GM19025 (cell line): Measurements from ENCODE around the gene JAK1.
"Not testable (repeated sequence)": the region's sequence is repeated elsewhere in the genome, so short reads cannot be mapped to it uniquely, and the experiment has no call there.

Source experiments
- ATAC-seq: cut with Tn5 transposase; IDR thresholded peaks from one replicate; pipeline ENCODE4 v1.9.1; 2021; ENCODE audit warnings: mild to moderate bottlenecking, low read depth, moderate library complexity; ENCODE audit not compliant: unreplicated experiment

JAK1 gene

DNA sequence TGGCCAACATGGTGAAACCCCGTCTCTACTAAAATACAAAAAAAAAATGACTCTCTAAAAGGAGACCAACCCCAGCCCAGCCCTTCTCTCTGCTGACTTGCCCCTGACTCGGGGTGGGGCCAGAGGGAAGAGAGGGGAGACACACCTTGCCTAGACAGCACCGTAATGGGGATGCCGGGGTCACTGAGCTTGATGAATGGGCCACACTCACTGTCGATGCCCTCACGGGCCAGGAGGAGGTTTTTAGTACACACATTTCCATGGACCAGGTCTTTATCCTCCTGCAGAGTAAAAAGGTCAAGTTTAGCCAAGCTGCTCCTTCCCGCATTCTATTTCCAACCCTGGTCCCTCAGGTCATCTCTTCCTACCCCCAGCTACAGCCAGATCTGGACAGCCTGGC is 121.7 kb downstream of the JAK1 start:
- no peak for ATAC-seq

DNA sequence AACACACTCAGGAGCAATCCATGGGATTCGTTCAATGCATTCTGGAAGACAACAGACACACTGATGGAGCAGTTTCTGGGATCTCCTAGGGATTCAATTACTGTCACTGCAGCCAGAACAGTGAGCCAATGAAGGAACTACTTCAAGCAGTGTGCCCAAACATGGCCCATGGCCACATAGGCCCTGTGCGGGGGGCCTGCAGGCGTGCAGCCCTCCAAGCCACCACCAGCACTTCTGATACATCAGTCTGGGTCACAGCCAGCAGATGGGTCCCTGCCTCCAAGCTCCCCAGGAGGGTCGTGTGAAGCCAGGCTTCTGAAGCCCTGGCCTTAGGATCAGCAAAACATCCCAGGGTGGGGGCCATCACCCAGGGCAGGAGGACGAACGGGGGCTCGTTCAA is 122.2 kb downstream of the JAK1 start:
- no peak for ATAC-seq

DNA sequence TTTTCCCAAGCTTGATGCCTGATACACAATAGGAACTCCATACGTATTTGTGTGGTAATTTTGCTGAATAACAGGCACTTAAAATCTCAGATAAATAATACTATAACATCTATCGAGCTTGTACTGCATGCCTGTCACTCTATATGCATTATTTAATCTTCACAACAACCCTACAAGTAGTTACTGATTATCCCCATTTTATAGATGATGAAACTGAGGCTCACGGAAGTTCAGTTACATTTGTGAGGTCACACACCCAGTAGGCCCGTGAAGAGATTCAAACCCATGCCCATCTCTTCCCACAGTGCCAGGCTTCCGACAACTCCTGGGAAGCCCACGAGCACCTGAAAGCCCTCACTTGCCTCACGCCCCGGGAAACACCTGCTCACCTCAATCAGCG is 122.7 kb downstream of the JAK1 start:
- no peak for ATAC-seq

DNA sequence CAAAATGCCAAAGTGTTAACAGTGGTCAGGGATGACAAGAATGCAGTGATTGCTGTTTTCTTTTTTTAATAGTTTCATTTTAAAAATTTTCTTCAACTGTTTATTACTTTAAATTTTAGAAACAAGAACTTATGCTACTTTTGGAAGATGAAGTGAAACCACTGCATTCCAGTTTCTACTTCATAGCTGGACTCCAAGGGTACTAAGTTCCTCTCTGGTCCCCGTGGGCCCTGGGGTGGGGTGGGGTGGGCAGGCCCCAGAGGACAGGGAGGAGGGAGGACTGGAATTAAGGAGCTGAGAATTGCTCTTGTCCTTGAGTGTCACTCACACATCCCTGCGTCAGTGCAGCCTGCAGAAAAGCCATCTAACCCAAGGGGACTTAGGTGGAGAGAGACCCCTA is 124.1 kb downstream of the JAK1 start:
- ATAC-seq = no peak

DNA sequence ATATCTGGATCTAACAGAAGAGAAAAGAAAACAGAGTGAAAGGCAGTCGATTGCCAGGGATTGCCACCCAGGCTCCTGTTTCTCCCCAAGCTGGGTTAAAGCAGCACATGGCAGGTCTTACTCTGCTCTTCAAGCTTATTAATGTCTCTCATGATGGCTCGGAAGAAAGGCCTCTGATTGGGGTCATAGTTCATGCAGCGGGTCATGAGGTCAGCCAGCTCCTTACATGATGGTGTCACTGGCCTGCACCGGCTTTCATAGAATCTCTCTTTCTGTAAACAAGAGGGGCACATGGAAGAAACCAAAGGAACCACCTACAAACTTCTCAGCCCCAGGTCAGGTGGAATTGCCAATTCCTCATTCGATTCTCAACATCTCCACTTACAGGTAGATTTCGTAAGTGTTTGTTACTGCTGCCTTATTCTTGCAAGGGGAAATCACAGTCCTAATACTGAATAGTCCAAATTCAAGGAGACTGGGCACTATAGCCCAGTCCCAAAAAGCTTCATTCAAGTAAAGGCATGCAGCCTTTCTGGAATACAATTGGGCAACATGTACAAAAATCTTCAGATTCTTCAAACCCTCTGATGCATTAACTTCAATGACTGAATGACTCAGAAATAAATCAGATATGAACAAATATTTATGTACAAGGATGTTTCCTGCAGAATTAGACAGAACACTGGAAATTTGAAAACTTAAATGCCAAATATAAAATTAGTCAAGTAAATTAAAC is 124.9 kb downstream of the JAK1 start:
- ATAC-seq = no peak

DNA sequence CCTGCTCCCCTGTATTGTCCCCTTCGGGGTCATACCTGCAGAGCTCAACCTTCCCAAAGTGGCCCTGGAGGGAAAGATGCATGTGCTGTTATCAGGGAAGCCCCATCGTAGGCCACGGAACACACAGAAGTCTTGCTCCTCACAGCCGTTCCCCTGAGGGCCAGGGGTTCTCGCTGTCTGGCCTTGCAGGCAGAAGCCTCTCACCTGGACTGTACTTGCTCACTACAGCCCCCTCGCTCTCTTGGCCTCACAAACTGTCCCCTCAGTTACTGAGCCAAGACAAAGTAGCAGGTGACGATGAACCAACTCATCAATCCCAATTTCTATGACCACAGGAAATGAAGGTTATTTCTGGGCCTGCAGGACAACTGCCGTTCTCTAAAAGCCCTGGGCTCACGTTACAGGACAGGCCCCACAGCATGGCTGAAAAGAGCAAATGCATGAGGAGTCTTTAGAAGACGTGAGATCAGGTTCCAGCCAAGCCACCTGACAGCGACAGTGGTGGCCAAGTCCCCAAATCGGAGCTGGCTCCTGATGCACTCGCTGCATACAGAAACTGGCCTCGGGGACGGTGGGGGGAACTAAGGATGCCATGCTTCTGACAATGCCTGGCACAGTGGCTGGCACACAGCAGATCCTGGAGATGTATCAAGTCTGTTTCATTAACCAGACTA is 126.5 kb downstream of the JAK1 start:
- no peak for ATAC-seq

DNA sequence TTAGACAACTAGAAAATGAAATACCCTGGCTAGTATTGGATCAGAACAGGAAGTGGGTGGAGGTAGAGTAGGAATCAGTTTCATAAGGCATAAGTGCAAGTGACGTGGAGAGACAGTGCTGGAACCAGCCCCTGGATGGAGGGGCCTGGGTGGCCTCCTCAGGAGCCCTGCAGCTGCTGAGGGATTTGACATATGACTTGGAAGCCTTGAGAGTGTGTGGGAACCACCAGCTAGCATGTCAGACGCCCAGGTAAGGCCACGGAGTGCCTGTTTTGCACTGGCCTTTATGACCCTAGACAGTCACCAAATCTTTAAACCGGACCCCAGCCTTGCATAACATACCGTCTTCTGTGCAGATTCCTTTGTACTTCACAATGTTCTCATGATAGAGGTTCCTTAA is 127.1 kb downstream of the JAK1 start:
- ATAC-seq = no peak

DNA sequence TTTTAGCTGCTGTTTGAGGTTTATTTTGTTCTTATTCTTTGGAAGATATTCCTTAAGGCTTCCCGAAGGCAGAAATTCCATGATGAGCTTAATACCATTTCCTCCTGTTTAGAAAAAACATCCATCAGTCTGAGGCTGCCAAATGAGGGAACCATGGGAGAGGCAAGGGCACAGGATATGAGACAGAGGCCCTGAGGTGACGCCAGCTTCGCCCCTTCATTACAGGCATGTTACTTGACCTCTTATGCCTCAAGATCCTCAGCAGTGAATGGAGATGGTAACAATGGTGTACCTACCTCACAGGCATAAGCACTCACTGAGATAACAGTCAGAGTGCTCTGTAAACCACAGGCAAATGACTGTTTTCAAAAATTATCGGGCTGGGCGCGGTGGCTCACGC is 127.9 kb downstream of the JAK1 start:
- no peak for ATAC-seq

DNA sequence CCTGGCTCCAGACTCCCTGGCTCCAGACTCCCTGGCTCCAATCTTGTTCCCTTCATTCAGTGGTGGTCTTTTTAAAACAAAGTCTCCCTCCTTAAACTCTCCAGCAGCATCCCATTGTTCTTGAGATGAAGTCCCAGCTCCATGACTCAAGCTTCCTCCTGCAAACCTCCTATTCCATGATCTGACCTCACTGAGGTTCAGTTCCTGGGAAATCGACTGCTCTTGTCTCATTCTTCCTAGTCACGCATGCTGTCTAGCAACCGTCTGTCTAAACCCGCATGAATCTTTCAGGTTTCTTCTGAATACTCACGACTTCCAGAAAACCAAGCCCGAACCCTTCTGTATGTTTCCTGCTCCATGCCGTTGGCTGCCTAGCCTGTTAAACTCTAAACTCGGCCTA is 129.5 kb downstream of the JAK1 start:
- ATAC-seq = no peak

DNA sequence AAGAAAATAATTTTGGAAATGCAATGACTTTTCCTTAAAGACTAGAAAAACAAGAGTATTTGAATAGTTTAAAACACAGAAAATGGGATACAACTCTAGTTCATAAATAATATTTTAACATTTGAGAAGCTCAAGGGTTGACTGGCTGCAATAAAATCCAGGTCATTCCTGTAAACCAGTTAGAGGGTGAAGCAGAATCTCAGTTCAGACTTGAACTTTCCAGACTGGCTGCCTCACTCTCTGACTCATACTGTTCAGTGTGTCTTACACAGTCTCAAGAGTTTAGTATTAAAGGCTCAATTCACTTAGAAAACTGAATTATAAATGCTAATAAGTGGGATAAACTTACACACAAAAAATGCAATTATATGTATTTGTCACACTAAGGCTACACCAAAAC is 131.6 kb downstream of the JAK1 start:
- no peak for ATAC-seq

DNA sequence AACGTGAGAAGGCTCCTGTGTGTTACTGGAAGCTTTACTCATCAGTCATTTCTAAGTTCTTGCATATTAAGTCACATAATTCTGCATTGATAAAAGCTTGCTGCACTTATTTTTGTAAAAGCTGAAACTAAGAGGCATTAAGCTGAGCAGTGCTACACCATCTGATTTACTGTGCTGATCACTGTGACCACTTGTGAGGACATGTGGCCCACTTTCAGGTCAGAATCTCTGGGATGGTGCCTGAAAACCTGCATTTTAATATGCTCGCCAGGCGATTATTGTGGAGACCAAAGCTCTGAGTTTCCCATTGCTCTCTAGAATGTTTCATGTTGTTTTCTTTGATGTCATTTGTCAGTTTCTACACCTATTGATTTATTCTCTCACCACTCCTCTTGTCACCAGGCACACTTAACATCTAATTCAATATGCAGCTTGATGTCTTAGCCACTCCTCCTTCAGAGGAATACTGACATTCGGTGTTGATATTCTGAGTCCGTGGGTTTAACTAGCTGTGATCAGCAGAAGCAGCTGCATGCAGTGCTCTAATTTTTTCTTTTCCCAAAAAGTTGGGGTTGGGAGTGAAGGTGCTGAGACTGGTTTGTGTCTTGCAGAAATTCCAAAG is 136.2 kb downstream of the JAK1 start:
- no peak for ATAC-seq

DNA sequence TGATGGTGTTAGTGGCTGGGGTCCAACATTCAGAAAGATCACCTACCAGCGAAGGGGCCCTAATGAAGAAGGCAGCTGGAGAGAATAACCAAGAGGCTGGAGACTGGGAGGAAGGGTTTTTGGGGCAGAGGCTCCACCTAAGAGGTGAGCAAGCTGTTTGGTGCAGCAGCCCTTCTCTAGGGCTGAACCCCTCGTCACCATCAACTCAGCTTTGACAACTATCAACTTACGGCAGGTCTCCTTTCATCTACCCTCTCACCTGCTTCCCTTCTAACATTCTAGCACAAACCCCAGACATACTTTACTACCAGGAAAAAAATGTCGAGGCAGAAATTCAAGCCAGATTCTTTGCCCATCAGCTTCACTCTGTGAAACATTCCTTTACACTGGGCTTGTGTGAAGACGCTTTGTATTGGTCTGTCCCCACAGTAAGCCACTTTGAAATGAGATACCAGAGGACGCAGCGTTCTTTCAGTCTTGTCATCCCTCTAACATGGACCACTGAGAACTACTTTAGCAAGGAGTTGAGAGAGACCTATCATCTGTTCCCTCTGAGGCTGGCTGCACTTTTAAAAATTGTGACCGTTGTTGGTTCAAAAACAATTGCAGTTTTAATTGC is 136.8 kb downstream of the JAK1 start:
- no peak for ATAC-seq

DNA sequence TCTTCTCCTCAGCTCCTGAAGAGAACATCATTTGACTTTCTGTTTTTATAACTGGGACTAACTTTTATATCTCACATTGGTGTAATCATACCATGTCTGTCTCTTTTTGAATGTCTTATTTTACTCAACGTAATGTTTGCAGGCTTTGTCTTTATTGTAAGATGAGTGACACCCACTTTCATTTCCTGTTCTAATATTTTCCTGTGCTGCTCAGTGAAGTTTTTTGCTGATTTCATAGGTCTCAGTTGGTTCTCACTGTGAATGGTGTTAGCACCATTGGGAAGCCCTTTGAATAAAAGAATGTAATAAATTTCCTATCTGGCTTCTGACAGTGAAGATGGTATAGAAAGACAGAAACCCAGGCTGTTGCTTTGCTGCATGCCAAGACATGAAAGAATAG is 137.5 kb downstream of the JAK1 start:
- no peak for ATAC-seq

DNA sequence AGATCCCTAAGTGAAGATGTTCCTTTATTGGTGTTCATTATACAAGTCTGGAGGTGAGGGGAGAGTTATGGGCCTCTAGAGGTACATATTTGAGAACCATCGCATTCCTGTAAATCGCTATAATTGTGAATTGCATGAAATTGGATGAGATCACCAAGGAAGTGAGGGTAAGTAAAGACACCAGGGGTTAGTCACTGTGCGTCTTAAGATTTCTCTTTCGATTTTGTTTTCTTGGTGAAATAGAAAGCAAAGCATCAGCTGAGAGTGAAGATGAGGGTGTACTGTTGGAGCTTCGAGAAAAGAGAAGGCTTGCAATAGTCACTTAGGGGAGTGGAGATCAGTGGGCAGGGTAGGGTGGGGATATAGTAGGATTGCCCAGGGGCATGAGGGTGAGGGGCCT is 139.4 kb downstream of the JAK1 start:
- peak; percentile 94 for ATAC-seq

DNA sequence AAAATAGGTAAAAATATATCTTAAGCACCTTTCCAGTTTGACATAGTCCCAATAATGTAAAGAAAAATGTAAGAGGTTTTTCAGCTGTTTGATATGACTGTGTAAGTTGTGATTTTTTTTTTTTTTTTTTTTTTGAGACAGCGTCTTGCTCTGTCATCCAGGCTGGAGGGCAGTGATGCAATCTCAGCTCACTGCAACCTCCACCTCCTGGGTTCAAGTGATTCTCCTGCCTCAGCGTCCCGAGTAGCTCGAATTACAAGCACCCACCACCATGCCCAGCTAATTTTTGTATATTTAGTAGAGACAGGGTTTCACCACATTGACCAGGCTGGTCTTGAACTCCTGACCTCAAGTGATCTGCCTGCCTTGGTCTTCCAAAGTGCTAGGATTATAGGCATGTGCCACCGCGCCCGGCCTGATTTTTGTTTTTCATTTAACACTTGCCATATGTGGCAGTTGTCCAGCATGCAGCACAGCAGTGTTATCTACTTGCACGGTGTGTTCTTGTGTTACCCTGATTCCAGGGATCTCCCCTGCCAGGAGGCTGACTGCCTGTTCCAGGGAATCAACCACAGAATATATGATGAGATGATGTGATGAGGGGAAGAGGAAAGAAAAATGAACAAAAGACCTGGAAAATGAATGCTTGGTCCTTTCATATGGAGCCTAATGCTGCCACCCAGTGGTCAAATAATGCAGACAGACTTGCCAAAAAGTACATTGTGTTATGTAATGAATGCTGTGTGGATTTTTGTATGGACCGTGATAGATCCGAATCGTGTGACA is 142.5 kb downstream of the JAK1 start:
- no peak for ATAC-seq

DNA sequence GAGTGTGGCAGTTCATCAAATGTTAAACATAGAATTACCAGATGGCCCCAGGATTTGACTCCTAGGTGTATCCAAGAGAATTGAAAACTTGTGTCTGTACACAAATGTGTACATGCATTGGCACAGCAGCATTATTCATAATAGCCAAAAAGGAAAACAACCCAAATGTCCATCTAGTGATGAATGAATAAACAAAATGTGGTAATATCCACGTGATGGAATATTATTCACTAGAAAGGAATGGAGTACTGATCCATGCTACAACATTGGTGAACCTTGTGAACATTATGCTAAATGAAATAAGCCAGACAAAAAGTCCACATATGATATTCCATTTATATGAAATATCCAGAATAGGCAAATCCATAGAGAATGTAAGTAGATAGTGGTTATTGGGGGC is 143.7 kb downstream of the JAK1 start:
- ATAC-seq = no peak

DNA sequence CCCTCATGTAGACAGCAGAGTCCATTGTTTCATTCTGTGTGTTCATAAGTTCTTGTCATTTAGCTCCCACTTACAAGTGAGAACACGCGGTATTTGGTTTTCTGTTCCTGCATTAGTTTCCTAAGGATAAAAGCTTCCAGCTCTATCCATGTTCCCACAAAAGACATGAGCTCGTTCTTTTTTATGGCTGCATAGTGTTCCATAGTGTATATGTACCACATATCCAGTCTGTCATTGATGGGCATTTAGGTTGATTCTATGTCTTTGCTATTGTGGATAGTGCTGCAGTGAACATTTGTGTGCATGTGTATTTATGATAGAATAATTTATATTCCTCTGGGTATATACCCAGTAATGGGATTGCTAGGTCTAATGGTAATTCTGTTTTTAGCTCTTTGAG is 145.8 kb downstream of the JAK1 start:
- ATAC-seq = not testable (repeated sequence)

DNA sequence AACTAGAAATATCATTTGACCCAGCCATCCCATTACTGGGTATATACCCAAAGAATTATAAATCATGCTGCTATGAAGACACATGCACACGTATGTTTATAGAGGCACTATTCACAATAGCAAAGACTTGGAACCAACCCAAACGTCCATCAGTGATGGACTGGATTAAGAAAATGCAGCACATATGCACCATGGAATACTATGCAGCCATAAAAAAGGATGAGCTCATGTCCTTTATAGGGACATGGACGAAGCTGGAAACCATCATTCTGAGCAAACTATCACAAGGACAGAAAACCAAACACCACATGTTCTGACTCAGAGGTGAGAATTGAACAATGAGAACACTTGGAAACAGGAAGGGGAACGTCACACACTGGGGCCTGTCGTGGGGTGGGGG is 149.0 kb downstream of the JAK1 start:
- ATAC-seq = not testable (repeated sequence)

DNA sequence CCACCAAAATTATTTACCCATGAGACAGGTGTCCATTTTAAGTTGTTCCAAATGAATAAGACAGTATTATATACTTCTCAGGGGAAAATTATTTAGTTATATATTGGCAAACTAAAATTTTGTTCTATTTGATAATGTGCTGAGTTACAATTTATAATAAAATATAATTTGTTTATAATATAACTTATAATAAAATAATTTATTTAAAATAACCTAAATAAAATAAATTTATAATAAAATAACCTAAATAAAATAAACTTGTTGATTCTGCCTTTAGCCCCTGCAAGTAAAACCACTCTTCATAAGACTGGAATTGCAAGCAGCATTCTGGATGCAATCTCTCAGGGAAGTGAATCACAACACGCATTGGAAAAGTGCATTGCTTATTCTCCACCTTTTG is 151.9 kb downstream of the JAK1 start:
- ATAC-seq = no peak

DNA sequence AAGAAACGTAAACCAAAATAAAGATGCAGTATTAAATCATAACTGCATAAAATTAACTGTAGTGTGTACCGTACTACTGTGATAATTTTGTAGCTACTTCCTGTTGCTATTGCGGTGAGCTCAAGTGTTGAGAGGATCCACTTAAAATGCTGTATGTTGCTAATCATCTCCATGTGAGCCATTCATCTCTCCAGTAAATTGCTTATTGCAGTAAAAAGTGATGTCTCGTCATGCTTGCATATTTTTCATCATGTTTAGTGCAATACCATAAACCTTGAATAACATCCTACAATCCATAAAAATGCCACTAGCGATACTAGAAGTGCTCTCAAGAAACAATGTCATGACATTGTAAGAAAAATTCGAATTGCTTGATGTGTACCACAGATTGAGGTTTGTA is 155.2 kb downstream of the JAK1 start:
- no peak for ATAC-seq

DNA sequence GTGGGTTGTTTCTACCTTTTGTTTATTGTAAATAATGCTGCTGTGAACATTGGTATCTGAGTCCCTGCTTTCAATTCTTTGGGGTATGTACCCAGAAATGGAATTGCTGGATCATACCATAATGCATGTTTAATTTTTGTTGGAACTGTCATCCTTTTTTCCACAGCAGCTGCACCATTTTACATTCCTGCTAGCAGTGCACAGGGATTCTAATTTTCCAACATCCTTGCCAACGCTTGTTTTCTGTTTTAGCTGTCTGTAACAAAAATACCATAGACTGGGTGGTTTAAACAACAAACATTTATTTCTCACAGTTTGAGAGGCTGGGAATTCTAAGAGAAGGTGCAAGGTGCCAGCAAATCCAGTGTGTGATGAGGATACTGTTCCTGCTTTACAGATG is 156.3 kb downstream of the JAK1 start:
- no peak for ATAC-seq
